HepG2 (cell line): ENCODE data around the gene COPS7A. TPM values are rescaled to one million over a fixed set of nuclear protein-coding genes. Genes with fewer than 3 reads are reported as not detected.

ENCODE experiments used
- BRD4 ChIP-seq: sonication (generic); formaldehyde crosslinking; IDR thresholded peaks from 2 replicates; pipeline ENCODE4 v1.4.0; 2020; ENCODE audit warnings: missing genetic modification reagents
- BRF2 ChIP-seq: sonication (generic); formaldehyde crosslinking; IDR thresholded peaks from 2 replicates; pipeline ENCODE4 v1.8.1; 2022; ENCODE audit warnings: mild to moderate bottlenecking, missing genetic modification reagents
- DPF2 ChIP-seq: sonication (generic); formaldehyde crosslinking; IDR thresholded peaks from 2 replicates; pipeline ENCODE4 v1.4.0; 2020; ENCODE audit warnings: mild to moderate bottlenecking, low read depth, missing genetic modification reagents, borderline replicate concordance
- GRHL1 ChIP-seq: sonication (generic); formaldehyde crosslinking; conservative IDR thresholded peaks from 2 replicates; pipeline ENCODE4 v1.8.0; 2022; ENCODE audit warnings: missing genetic modification reagents
- HIVEP1 ChIP-seq: sonication (generic); formaldehyde crosslinking; IDR thresholded peaks from 2 replicates; pipeline ENCODE4 v1.4.0; 2020; ENCODE audit warnings: mild to moderate bottlenecking, missing genetic modification reagents
- JUNB ChIP-seq: sonication (generic); formaldehyde crosslinking; IDR thresholded peaks from 2 replicates; pipeline ENCODE4 v1.8.0; 2022; ENCODE audit warnings: missing genetic modification reagents, mild to moderate bottlenecking, borderline replicate concordance
- NKX3-1 ChIP-seq: sonication (generic); formaldehyde crosslinking; IDR thresholded peaks from 2 replicates; pipeline ENCODE4 v1.5.0; 2020; ENCODE audit warnings: missing genetic modification reagents
- RFXANK ChIP-seq: IDR thresholded peaks from 2 replicates; pipeline ENCODE4 v1.6.1; 2016
- SUZ12 ChIP-seq: fragments of 150-350 bp; IDR thresholded peaks from 2 replicates; pipeline ENCODE4 v1.6.1; 2014; ENCODE audit warnings: low read depth, low read length
- ZMAT5 ChIP-seq: sonication (generic); formaldehyde crosslinking; IDR thresholded peaks from 2 replicates; pipeline ENCODE4 v1.5.0; 2020; ENCODE audit warnings: mild to moderate bottlenecking, low read depth, missing genetic modification reagents, borderline replicate concordance
- ZNF296 ChIP-seq: sonication (generic); formaldehyde crosslinking; conservative IDR thresholded peaks from 2 replicates; pipeline ENCODE4 v1.5.0; 2020; ENCODE audit warnings: mild to moderate bottlenecking, missing genetic modification reagents
- ZNF510 ChIP-seq: sonication (generic); formaldehyde crosslinking; IDR thresholded peaks from 2 replicates; pipeline ENCODE4 v1.4.0; 2020; ENCODE audit warnings: low read depth, mild to moderate bottlenecking, missing genetic modification reagents
- ZNF737 ChIP-seq: sonication (generic); formaldehyde crosslinking; IDR thresholded peaks from 2 replicates; pipeline ENCODE4 v1.5.0; 2020; ENCODE audit warnings: missing genetic modification reagents, mild to moderate bottlenecking, borderline replicate concordance
- ZZZ3 ChIP-seq: sonication (generic); formaldehyde crosslinking; IDR thresholded peaks from 2 replicates; pipeline ENCODE4 v1.4.0; 2020; ENCODE audit warnings: missing genetic modification reagents, mild to moderate bottlenecking, borderline replicate concordance
- polyA plus RNA-seq, 8 experiments: library from polyadenylated mRNA; depleted of rRNA in 3 of 8; stranded (reverse) in 7 of 8; unstranded in 1 of 8; fragments of >200 nt; fragmentation: Illumina TruSeq in 4 of 8; extraction: Trizol in 4 of 8; gene quantifications; 2 replicates each; pipeline versions ENCODE4 v1.2.1 to v1.2.3, GENCODE V29; 2011 to 2016; ENCODE audit warnings: low read depth in 4 of 8, missing spikeins in 1 of 8, mixed read lengths in 1 of 8; ENCODE audit not compliant: insufficient read depth in 1 of 8
- total RNA-seq, 5 experiments: library from RNA; depleted of rRNA; stranded (reverse); fragments of >200 nt; fragmentation: Illumina TruSeq; extraction: Trizol; gene quantifications; 2 replicates each; pipeline ENCODE4 v1.2.3, GENCODE V29; 2016; ENCODE audit warnings: low read depth in 1 of 5

The COPS7A gene
- total and polyA plus RNA-seq, 2 of the 13 experiments (the other 11 are each of a cell fraction or from before 2014, with no cell fraction given): 40.0 to 73.6 TPM

- TF ChIP-seq DPF2 (CRISPR knock-in tag) (no peak), ZZZ3 (no peak), BRF2 (no peak), ZNF296 (CRISPR knock-in tag) (no peak), ZNF737 (CRISPR knock-in tag) (no peak), SUZ12 (no peak), GRHL1 (CRISPR knock-in tag) (no peak), HIVEP1 (CRISPR knock-in tag) (no peak), ZNF510 (CRISPR knock-in tag) (no peak), RFXANK (CRISPR knock-in tag) (no peak), ZMAT5 (CRISPR knock-in tag) (no peak), BRD4 (CRISPR knock-in tag) (no peak), JUNB (CRISPR knock-in tag) (no peak), NKX3-1 (CRISPR knock-in tag) (no peak)
Observed at GRCh38 chr12:6722863-6723262, 983 bp upstream of the COPS7A start (continued).
